Measurements from ENCODE around the gene MYZAP.

Gene MYZAP

GRCh38 chr15:57654153-57654852 is 62.6 kb downstream of the MYZAP start:
- no peak overlapping the region for H3K4me3 ChIP-seq (ENCODE audit: low read depth in 1 of 2, low read length in 2 of 2)
- H4K20me1 ChIP-seq (ENCODE audit: insufficient read depth, low read length), result no peaks in the 10 kb centered on the region
- DNase-seq (no peak), ATAC-seq (ENCODE audit: insufficient read depth, low read depth) (no peak)
- H2AFZ ChIP-seq (ENCODE audit: low read depth, low read length), result no peak overlapping the region
- H3K27ac ChIP-seq (ENCODE audit: low read length), result no peak overlapping the region
- no peak overlapping the region for H3K4me2 ChIP-seq (ENCODE audit: insufficient read depth, low read length)
- H3K4me1 ChIP-seq (ENCODE audit: insufficient read depth, low read length), result peaks cover 8% of the 10 kb centered on the region; the same call in 1 of the 2 replicates
- H3K9me3 ChIP-seq (ENCODE audit: insufficient read depth, low read length, severe bottlenecking), result no peaks in the 10 kb centered on the region
- H3K9ac ChIP-seq (ENCODE audit: low read depth, low read length), result no peak overlapping the region
- peaks cover 6% of the 10 kb centered on the region for H3K27me3 ChIP-seq (ENCODE audit: insufficient read depth, low read length, poor library complexity)
- no peak for TF ChIP-seq CTCF (IDR thresholded peaks at IDR 0.05; ENCODE audit: borderline replicate concordance, extremely low read depth, low read length, poor library complexity, severe bottlenecking)
- TF ChIP-seq EZH2 (IDR thresholded peaks at IDR 0.05; ENCODE audit: borderline replicate concordance, low read depth, low read length, severe bottlenecking), result no peak
- no peaks in the 10 kb centered on the region for H3K79me2 ChIP-seq (ENCODE audit: insufficient read depth, low read length)
- no peaks in the 10 kb centered on the region for H3K36me3 ChIP-seq (ENCODE audit: insufficient read depth, low read length)

GRCh38 chr15:57655053-57655452 is 63.3 kb downstream of the MYZAP start:
- H3K27ac ChIP-seq (ENCODE audit: low read length), result no peak overlapping the region

GRCh38 chr15:57655809-57656208 is 64.1 kb downstream of the MYZAP start:
- Histone ChIP-seq H4K20me1 (ENCODE audit: insufficient read depth, low read length) (no peaks in the 10 kb centered on the region), H2AFZ (ENCODE audit: low read depth, low read length) (no peak overlapping the region), H3K27ac (ENCODE audit: low read length) (no peak overlapping the region), H3K36me3 (ENCODE audit: insufficient read depth, low read length) (no peaks in the 10 kb centered on the region), H3K27me3 (ENCODE audit: insufficient read depth, low read length, poor library complexity) (peaks cover 6% of the 10 kb centered on the region), H3K9me3 (ENCODE audit: insufficient read depth, low read length, severe bottlenecking) (no peaks in the 10 kb centered on the region), H3K4me3 (ENCODE audit: low read depth in 1 of 2, low read length in 2 of 2) (no peak overlapping the region), H3K4me1 (ENCODE audit: insufficient read depth, low read length) (peaks cover 8% of the 10 kb centered on the region; the same call in 1 of the 2 replicates), H3K79me2 (ENCODE audit: insufficient read depth, low read length) (no peaks in the 10 kb centered on the region), H3K9ac (ENCODE audit: low read depth, low read length) (no peak overlapping the region), H3K4me2 (ENCODE audit: insufficient read depth, low read length) (no peak overlapping the region)
- TF ChIP-seq CTCF (IDR thresholded peaks at IDR 0.05; ENCODE audit: borderline replicate concordance, extremely low read depth, low read length, poor library complexity, severe bottlenecking), result no peak
- TF ChIP-seq EZH2 (IDR thresholded peaks at IDR 0.05; ENCODE audit: borderline replicate concordance, low read depth, low read length, severe bottlenecking), result no peak
- ATAC-seq (ENCODE audit: insufficient read depth, low read depth) (no peak), DNase-seq (no peak)

More at GRCh38 chr15:57655053-57655452, 63.3 kb downstream of the MYZAP start:
- H3K4me2 ChIP-seq (ENCODE audit: insufficient read depth, low read length), result no peak overlapping the region
- no peaks in the 10 kb centered on the region for H3K9me3 ChIP-seq (ENCODE audit: insufficient read depth, low read length, severe bottlenecking)
- H3K4me3 ChIP-seq (ENCODE audit: low read depth in 1 of 2, low read length in 2 of 2), result no peak overlapping the region
- ATAC-seq (ENCODE audit: insufficient read depth, low read depth), result no peak
- no peak overlapping the region for H3K9ac ChIP-seq (ENCODE audit: low read depth, low read length)
- peaks cover 8% of the 10 kb centered on the region; the same call in 1 of the 2 replicates for H3K4me1 ChIP-seq (ENCODE audit: insufficient read depth, low read length)
- no peaks in the 10 kb centered on the region for H4K20me1 ChIP-seq (ENCODE audit: insufficient read depth, low read length)
- H3K79me2 ChIP-seq (ENCODE audit: insufficient read depth, low read length), result no peaks in the 10 kb centered on the region
- H3K27me3 ChIP-seq (ENCODE audit: insufficient read depth, low read length, poor library complexity), result peaks cover 6% of the 10 kb centered on the region
- no peak overlapping the region for H2AFZ ChIP-seq (ENCODE audit: low read depth, low read length)
- DNase-seq, result no peak
- no peak for TF ChIP-seq EZH2 (IDR thresholded peaks at IDR 0.05; ENCODE audit: borderline replicate concordance, low read depth, low read length, severe bottlenecking)
- H3K36me3 ChIP-seq (ENCODE audit: insufficient read depth, low read length), result no peaks in the 10 kb centered on the region

GRCh38 chr15:57656434-57656833 is 64.7 kb downstream of the MYZAP start:
- Histone ChIP-seq H3K9ac (ENCODE audit: low read depth, low read length) (no peak overlapping the region), H3K36me3 (ENCODE audit: insufficient read depth, low read length) (no peaks in the 10 kb centered on the region), H2AFZ (ENCODE audit: low read depth, low read length) (no peak overlapping the region), H3K27me3 (ENCODE audit: insufficient read depth, low read length, poor library complexity) (peaks cover 6% of the 10 kb centered on the region), H3K27ac (ENCODE audit: low read length) (no peak overlapping the region), H4K20me1 (ENCODE audit: insufficient read depth, low read length) (no peaks in the 10 kb centered on the region), H3K4me1 (ENCODE audit: insufficient read depth, low read length) (peaks cover 5% of the 10 kb centered on the region; the same call in 1 of the 2 replicates), H3K9me3 (ENCODE audit: insufficient read depth, low read length, severe bottlenecking) (no peaks in the 10 kb centered on the region), H3K4me2 (ENCODE audit: insufficient read depth, low read length) (no peak overlapping the region), H3K4me3 (ENCODE audit: low read depth in 1 of 2, low read length in 2 of 2) (no peak overlapping the region), H3K79me2 (ENCODE audit: insufficient read depth, low read length) (no peaks in the 10 kb centered on the region)
- ATAC-seq (ENCODE audit: insufficient read depth, low read depth) (no peak), DNase-seq (no peak)
- TF ChIP-seq CTCF (IDR thresholded peaks at IDR 0.05; ENCODE audit: borderline replicate concordance, extremely low read depth, low read length, poor library complexity, severe bottlenecking) (no peak), EZH2 (IDR thresholded peaks at IDR 0.05; ENCODE audit: borderline replicate concordance, low read depth, low read length, severe bottlenecking) (no peak)
